NCI-H146 (cell line): ENCODE results near the gene PDS5B.
"Not testable (repeated sequence)": the region's sequence is repeated elsewhere in the genome, so short reads cannot be mapped to it uniquely, and the experiment has no call there.

ENCODE experiments used
- DNase-seq: peaks from one replicate; lab custom pipeline; 2025; lab: John Stamatoyannopoulos, UW

Gene PDS5B

GRCh38 chr13:32729097-32729496 is 142.8 kb downstream of the PDS5B start:
- not testable (repeated sequence) for DNase-seq

DNA sequence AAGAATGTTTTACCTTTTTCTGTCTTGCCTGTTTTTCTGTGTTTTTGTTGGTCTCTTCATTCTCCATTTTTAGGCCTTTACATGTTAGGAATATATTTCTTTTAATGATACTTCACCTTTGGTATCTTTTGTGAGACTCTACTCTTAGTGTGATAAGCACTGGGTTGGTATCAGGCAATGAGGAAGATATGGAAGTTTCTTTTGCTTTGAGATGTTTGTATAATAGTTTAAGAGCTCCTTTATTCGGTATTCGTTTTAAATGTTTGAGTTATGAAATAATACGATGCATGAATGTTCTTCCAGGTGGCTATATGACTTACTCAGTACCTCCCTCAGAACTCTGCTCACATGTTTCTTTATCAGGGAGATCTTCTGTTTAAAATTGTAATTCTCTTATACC is 144.8 kb downstream of the PDS5B start:
- DNase-seq = no peak

GRCh38 chr13:32731576-32731975 is 145.3 kb downstream of the PDS5B start:
- no peak for DNase-seq

DNA sequence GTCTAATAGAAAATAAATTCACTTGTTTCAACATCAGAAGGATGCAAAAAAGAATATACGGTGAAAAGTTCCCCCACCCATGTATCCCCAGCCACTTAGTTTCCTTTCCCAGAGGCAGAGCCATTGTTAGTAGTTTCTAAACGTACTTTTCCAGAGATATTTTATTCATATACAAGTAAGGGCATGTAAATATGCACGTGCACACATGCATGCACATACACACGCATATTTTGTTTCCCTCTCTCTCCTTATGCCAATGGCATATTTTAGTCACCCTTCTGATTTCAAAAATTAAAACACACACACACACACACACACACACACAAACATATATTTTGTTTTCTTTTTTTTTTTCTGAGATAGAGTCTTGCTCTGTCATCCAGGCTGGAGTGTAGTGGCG is 147.4 kb downstream of the PDS5B start:
- DNase-seq = no peak

GRCh38 chr13:32734511-32734910 is 148.3 kb downstream of the PDS5B start:
- DNase-seq = no peak

DNA sequence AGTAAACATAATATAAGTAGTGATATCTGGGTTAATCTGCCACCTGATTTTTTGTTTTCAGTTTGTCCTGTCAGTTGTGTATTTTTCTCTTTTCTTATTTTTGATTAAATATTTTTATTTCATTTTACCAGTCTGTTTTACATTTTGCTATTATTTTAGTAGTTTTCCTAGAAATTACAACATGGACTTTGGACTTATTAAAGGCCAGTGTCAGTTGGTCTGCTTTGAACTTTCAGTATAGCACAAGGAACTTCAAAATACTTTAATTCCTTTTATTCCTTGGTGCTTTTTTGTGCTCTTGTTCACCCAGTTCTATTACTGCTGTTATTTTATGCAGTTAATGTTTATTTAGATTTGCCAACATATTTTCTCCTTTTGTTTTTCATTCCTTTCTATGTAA is 149.6 kb downstream of the PDS5B start:
- DNase-seq = no peak

DNA sequence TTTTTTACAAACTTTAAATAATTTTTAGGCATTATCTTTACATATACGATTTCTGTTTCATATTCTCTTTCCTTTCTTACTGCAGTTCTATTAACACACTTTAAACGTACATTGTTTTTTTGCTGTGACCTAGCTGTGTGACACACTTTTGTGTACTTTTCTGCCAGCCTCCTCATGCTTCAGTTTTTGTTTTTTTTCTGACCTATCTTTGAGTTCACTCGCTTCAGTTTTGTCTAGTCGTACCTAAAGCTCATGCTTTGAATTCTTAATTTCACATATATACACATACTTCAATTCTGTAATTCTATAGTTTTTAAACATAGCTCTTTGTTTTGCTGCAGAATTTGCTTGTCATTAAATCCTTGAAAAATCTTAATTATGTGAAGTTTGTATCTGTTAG is 150.4 kb downstream of the PDS5B start:
- DNase-seq = no peak

- DNase-seq = no peak
Measured at GRCh38 chr13:32737111-32737571, 150.9 kb downstream of the PDS5B start.

DNA sequence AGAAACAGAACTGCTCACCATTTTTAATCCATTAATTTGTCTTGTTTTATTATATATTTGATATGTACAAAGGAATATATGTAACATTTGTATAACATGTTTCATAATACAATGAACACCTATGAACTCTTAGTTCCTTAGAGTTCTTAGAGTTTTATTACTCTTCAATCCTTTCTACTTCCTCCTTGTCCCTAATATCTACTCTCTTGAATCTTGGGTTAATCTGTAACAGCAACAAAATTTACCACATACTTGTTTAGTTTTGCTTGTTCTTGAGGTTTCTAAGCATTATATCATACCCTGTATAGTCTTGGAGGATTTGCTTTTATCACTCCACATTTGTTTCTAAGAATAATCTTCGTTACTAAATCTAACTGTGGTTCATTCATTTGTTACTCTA is 151.4 kb downstream of the PDS5B start:
- DNase-seq = no peak

GRCh38 chr13:32745509-32745908 is 159.3 kb downstream of the PDS5B start:
- DNase-seq = no peak

DNA sequence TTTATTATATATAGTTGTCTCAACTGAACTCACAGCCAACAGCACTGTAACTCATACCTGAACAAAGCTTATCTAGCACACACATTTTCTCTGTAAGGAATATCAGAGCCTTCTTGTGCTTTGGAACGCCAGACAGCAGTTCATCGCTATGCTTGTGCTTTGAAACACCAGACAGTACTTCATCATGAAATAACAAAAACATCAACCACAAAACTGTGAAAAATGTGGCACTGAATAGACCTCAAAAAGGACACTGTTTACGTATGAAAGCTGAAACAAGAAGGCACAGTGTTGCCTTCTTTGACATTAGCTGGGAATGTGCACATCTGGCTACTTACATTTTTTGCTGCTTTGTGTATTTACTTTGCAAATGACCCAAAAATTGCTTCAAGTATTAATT is 160.2 kb downstream of the PDS5B start:
- DNase-seq = no peak

DNA sequence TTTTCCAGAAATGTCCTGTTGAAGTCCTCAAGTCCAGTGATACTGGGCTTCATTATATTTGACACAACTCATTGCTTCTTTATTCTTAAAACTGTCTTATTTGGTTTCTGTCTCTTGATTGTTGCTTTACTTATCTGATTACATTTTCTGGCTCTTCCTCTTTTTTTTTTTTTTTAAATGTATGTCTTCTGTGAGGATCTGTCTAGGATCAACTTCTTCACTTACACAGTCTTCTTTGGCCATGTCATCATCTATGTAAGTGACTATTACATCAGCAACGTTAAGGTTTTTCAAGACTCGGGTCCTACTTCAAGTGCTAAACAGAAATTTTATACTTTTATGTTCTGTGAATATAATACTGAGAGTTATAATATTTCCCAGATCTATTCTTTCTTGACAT is 162.1 kb downstream of the PDS5B start:
- DNase-seq = no peak

GRCh38 chr13:32751340-32751739 is 165.1 kb downstream of the PDS5B start:
- DNase-seq = no peak

- no peak for DNase-seq
Measured at GRCh38 chr13:32752311-32752710, 166.1 kb downstream of the PDS5B start.

DNA sequence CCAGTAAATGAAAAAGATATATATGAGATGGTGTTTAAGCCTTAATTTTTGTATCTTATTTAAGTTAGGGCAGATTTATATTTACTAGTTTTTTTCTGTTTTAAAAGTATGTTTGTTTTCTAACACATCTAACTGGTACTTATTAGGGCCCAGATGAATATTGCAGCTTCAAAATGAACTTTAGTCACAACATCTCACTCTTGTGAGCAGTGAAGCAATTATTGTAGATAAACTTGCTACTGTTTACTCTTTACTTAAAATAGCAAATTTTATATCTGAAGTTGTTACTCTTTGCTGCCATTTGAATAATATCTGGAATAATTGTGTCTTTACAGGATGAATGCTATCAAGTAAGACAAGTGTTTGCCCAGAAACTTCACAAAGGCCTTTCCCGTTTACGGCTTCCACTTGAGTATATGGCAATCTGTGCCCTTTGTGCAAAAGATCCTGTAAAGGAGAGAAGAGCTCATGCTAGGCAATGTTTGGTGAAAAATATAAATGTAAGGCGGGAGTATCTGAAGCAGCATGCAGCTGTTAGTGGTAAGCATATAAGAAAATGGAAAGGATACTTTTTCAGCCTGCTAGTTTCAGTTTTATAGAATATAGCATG is 166.8 kb downstream of the PDS5B start:
- no peak for DNase-seq

GRCh38 chr13:32754179-32754578 is 167.9 kb downstream of the PDS5B start:
- DNase-seq = no peak

DNA sequence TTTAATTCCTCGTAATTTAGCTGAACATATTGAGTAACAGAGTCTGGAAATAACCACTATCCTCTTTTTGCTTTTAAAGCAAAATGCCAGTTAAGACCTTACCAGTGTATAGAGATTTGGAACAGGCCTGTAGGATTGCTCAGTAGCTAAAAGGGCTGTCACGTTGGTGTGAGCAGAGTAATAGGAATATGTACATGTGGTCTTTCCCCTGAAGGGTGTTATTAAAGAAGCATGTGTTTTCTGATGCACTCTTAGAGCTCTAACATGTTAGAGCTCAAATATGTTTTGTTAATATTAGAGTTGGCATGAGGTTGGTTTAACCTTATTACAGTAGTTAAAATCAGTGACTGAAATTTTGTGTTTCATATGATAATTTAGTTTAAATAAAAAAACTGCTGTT is 172.9 kb downstream of the PDS5B start:
- no peak for DNase-seq

DNA sequence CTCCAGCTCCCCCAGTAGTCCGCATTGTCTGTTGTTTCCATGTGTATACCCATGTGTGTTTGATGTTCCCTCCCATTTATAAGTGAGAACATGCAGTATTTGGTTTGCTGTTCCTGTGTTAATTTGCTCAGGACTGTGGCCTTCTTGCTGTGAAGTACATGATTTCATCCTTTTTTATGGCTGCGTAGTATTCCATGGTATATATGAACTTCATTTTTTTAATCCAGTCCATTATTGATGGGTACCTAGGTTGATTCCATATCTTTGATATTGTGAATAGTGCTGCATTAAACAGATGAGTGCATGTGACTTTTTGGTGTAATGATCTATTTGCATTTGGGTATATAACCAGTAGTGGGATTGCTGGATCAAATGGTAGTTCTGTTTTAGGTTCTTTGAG is 175.2 kb downstream of the PDS5B start:
- no peak for DNase-seq

- no peak for DNase-seq
Measured at GRCh38 chr13:32779119-32779518, 192.9 kb downstream of the PDS5B start.

DNA sequence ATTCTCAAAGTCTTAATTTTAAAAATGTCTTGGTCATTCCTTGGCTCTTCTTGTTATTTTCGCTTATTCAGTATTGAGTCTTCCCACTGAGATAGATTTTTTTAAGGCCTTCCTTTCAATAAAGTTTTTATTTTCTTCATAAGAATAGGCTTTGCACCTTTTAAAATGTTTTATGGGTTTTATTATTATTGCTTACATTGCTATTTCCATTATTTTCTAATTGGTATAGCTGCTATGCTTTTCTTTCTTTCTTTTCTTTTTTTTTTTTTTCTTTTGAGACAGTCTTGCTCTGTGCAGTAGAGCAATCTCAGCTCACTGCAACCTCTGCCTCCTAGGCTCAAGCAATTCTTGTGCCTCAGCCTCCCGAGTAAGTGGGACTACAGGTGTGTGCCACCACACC is 195.7 kb downstream of the PDS5B start:
- DNase-seq = no peak

DNA sequence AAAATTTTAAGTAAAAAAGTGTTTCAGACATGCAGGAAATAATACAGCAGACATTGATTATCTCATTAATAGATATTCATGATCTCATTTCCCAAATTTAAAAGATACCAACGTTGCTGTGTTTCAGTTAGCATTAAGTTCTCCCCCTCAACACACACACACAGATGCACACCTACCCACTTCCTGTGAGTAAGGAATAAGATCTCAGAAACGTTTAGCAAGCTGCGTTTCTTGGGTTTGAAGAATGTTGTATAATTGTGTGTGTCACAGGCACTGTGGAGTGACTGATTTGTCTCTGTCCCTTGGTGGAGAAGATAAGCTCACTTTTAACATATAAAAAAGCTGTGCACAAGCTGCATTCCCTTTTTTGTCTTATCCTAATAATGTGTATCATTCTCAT is 196.8 kb downstream of the PDS5B start:
- no peak for DNase-seq

- DNase-seq = no peak
Measured at GRCh38 chr13:32790731-32791130, 204.5 kb downstream of the PDS5B start.

DNA sequence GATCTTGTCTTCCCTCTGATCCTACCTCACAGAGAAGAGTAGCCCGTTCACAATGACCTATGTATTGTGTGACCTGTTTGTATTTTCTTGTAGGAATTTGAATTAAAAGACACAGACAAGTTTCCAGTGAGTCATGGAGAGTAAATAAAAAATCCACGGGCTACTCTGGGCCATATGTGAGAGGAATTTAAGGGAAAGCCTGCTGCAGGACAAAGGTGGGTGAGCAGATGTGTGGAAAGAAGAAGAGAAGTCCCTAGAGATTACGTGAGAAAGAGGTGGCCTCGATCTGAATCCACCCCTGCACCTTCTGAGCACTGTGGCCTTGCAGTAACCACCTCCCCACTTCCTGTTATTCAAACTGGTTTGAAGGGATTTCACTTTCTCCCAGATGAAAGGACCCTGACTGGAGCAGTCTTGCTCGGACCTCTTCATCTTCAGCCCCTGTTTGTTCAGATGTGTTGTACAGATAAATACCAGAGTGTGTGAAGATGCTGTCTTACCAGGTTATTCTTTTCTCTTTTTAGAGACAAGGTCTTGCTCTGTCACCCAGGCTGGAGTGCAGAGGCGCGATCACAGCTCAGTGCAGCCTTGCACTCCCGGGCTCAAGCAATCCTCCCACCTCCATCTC is 205.4 kb downstream of the PDS5B start:
- DNase-seq = no peak

GRCh38 chr13:32796754-32797153 is 210.5 kb downstream of the PDS5B start:
- DNase-seq = no peak
